HFF-Myc (cell line): ENCODE results near the gene MLLT3.
A peak's percentile ranks its signal among the peaks of the same experiment; 100 is the strongest.

Source experiments
- DNase-seq: peaks from one replicate; pipeline ENCODE4 v3.0.0-alpha.2; 2011; ENCODE audit warnings: low read depth; ENCODE audit errors: extremely low read depth
- H3K4me3 ChIP-seq: replicated peaks from 2 replicates; pipeline ENCODE4 v1.5.1; 2011; ENCODE audit warnings: low read depth, mild to moderate bottlenecking, control low read depth, low read length
- TF ChIP-seq, protein P1 (sequence below): IDR thresholded peaks from 2 replicates; pipeline ENCODE4 v1.5.1; 2012; ENCODE audit warnings: mild to moderate bottlenecking, low read depth, low read length, control low read depth; ENCODE audit errors: missing control alignments

The MLLT3 gene

DNA sequence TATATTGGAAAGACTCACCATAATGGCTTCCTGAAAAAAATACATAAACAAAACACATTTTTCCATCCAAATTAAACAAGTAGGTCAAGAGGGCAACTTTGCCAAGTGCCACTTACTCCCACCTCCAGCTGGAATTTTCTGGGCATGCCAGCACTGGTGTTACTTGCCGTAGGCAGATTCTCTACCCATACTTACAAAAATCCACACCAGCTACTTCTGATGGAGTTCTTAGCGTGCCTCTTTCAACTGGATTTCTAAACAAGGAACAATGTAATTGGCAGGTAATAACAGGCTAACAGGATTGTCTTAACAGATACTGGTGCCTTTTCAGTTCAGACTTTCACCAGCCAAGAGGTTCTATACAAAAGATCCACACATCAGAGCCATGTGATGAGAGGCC is 301.4 kb downstream of the MLLT3 start:
- DNase-seq, result no peak

DNA sequence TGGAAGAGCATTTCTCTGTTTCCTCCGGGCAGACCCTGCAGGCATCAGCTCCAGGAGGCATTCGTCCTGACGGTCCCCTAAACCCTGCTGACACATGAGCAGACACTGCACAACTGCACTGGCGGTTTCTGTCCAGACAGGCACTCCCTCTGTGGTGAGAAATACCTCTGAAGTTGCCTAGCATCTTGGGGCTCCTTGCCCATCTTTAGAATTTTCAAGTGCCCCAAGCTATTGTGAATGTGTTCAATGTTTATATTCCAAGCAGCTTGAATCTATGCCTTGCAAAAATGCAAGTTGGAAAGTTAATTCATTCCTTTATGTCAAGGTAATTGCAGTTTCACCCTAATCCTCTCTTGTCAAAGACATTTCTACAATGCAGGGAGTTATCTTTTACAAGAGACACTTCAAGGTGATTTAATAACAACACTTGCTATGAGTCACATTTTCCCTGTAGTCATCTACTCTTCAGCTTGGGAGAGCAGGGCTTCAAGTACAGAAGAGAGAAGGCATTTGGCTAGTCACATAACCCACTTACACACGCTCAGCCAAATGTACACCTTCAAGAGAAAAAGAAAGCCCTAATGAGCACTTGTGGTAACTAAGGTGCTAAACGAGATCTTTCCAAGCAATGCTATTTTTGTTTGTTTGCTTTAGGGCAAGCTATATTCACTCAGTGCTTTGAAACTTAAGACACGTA is 302.5 kb downstream of the MLLT3 start:
- no peak overlapping the region for H3K4me3 ChIP-seq
- TF ChIP-seq, protein P1, sequence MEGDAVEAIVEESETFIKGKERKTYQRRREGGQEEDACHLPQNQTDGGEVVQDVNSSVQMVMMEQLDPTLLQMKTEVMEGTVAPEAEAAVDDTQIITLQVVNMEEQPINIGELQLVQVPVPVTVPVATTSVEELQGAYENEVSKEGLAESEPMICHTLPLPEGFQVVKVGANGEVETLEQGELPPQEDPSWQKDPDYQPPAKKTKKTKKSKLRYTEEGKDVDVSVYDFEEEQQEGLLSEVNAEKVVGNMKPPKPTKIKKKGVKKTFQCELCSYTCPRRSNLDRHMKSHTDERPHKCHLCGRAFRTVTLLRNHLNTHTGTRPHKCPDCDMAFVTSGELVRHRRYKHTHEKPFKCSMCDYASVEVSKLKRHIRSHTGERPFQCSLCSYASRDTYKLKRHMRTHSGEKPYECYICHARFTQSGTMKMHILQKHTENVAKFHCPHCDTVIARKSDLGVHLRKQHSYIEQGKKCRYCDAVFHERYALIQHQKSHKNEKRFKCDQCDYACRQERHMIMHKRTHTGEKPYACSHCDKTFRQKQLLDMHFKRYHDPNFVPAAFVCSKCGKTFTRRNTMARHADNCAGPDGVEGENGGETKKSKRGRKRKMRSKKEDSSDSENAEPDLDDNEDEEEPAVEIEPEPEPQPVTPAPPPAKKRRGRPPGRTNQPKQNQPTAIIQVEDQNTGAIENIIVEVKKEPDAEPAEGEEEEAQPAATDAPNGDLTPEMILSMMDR, result no peak
- DNase-seq, result peak; percentile 17

More for the DNA sequence above, 301.4 kb downstream of the MLLT3 start:
- TF ChIP-seq, protein P1, result no peak
- no peak overlapping the region for H3K4me3 ChIP-seq

DNA sequence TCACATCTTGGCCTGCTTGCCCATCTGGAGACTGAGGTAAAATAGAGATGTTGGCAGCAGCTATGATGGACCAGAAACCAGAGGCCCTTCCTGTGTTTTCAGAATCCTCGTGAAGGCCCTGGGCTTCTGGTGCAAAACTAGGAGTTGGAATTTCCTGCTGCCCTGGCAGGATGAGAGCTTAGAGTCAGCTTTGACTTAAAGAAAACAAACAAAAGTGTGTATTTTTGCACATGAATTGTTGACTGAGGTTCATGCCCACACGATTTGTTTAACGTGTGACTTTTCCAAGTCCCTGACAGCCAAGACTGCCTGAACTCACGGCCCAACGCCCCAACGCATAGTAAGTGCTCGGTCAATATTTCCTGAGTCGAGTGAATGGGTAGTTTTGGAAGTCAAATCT is 303.1 kb downstream of the MLLT3 start:
- TF ChIP-seq, protein P1, result no peak
- no peak for DNase-seq
- no peak overlapping the region for H3K4me3 ChIP-seq

DNA sequence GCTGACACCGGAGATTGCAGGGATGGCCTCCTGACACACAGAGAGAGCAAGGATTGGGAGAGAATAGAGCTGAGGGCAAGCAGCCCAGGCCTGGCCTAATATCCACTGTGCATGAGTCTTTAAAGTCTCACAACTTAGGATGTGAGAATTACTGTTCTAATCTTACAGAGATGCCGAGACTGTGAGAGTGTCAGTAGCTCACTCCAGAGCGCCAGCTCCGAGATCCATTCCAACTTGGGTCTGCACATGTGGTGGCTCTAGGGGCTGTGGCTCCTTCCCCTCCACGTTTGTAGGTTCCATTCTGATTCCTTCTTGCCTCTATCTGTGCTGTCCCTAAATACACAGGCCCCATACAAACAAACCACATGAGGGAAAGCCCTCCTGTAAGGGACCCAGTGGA is 304.6 kb downstream of the MLLT3 start:
- H3K4me3 ChIP-seq, result no peak overlapping the region
- no peak for DNase-seq
- TF ChIP-seq, protein P1, result no peak

DNA sequence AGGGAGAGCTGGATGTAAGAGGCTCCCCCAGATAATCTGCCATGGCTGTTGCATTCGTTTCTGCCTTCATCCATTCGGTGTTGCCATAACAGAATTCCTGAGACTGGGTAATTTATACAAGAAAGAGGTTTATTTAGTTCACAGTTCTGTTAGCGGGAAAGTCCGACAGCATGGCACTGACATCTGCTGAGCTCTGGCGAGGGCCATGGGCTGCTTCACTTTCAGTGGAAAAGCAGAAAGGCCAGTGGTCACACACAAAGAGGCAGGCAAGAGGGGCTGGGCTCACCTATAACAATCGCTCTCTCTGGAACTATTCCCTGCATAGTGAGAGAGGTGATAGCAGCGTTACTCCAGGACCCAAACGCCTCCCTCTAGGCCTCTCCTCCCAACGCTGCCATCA is 305.9 kb downstream of the MLLT3 start:
- DNase-seq, result no peak
- H3K4me3 ChIP-seq, result no peak overlapping the region

DNA sequence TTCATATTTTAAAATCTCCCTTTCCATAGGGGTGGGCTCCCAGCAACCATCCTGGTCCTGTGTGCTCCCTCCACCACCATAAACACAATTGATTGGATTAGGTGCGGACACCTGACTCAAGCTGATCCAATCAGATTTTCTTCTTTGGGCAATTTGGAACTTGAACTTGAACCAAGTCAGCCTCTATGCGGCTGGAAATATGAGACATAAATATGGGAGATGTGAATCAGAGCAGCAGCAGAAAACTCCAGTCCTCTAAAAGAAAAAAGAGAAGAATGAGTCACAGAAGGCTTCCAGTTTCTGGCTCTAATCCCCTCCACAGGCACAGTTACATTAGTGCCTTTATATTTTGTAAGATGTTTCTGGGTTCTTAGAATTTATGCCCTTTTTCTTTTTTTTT is 306.6 kb downstream of the MLLT3 start:
- H3K4me3 ChIP-seq, result no peak overlapping the region
- peak; percentile 52 for DNase-seq
- TF ChIP-seq, protein P1, result no peak

More for the DNA sequence above, 305.9 kb downstream of the MLLT3 start:
- TF ChIP-seq, protein P1, result no peak

DNA sequence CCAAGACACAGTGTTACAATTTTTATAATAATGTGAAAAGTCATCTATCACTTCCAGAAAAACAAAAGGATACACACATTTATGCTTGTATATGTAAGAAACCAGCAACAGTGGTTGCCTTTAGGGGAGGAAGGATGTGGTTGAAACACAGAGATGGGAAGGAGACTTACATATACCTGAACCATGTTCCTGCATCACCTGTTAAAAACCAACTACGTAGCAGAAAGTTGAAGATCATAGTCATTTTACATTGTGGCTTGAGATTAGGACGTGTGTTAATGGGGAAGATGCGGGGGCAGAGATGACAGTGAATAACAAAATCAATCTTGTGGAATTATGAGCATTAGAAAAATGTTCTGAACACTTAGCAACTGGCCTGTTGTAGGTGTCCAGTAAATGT is 307.3 kb downstream of the MLLT3 start:
- TF ChIP-seq, protein P1, result no peak
- DNase-seq, result no peak
- no peak overlapping the region for H3K4me3 ChIP-seq
